Ascending aorta (tissue), 2 donors: ENCODE measurements around the gene PMM2. TPM values are rescaled to one million over a fixed set of nuclear protein-coding genes. Genes with fewer than 3 reads are reported as not detected.

Experiments used
- DNase-seq, 2 donors: peaks; one replicate each; pipeline ENCODE4 v3.0.0-alpha.2; 2019; ENCODE audit warnings: low spot score in 2 of 2
- H3K27ac ChIP-seq, 2 donors: fragments of 200-600 bp; sonication (generic); one replicate each; pipeline ENCODE4 v1.5.1; 2016 to 2017; ENCODE audit warnings: mild to moderate bottlenecking in 1 of 2
- H3K27me3 ChIP-seq: fragments of 200-600 bp; sonication (generic); one replicate; pipeline ENCODE4 v1.5.1; 2017
- H3K36me3 ChIP-seq, 2 donors: fragments of 200-600 bp; sonication (generic); one replicate each; pipeline ENCODE4 v1.5.1; 2016
- H3K4me1 ChIP-seq, 2 donors: fragments of 200-600 bp; sonication (generic); one replicate each; pipeline ENCODE4 v1.5.1; 2016 to 2017; ENCODE audit warnings: mild to moderate bottlenecking in 1 of 2
- H3K4me3 ChIP-seq, 2 donors: fragments of 200-600 bp; sonication (generic); one replicate each; pipeline ENCODE4 v1.5.1; 2016 to 2017; ENCODE audit warnings: mild to moderate bottlenecking in 1 of 2
- H3K9me3 ChIP-seq, 2 donors: fragments of 200-600 bp; sonication (generic); one replicate each; pipeline ENCODE4 v1.5.1; 2016
- intact Hi-C: fragments of 100-400 bp; cut with DNase I; formaldehyde crosslinking; loops from one replicate; pipeline ENCODE4 v1.15.1; 2023
- total RNA-seq: library from RNA; depleted of rRNA; stranded (reverse); fragments of >200 nt; gene quantifications from one replicate; pipeline ENCODE4 v1.1.0, GENCODE V29; 2016
- TF ChIP-seq, protein P1 (sequence below), 3 experiments: fragments of 200-600 bp in 2 of 3; fragments of 450-650 bp in 1 of 3; sonication (generic) in 2 of 3; IDR thresholded peaks; one replicate each; pipeline ENCODE4 v1.5.1; 2016 to 2019; ENCODE audit warnings: antibody characterized with exemption in 3 of 3, mild to moderate bottlenecking in 1 of 3, moderate library complexity in 1 of 3

PMM2 gene
- total RNA-seq, 1 donor from 2014 or later = 17.9 TPM

DNA sequence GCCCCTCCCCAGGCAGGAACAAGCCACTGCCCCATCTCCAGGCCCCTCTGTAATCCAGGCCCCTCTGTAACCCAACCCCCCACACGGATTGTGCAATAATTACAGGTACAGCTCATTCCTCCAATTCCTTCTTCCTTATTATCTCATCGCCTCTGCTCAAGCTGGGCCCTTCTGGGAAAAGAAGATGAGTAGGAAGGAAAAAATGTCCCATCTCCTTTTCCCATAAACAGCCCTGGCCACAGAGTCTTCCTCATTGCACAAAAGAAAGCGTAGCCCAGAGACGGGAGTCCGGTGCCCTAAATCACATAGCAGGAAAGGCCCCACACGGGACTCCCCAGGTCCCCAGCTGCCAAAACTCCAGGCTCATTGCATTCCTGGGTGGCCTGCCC is 80.9 kb downstream of the PMM2 start:
- no peak for DNase-seq
- no peaks in the 10 kb centered on the region for H3K9me3 ChIP-seq
- no peaks in the 10 kb centered on the region for H3K4me1 ChIP-seq
- TF ChIP-seq, protein P1, sequence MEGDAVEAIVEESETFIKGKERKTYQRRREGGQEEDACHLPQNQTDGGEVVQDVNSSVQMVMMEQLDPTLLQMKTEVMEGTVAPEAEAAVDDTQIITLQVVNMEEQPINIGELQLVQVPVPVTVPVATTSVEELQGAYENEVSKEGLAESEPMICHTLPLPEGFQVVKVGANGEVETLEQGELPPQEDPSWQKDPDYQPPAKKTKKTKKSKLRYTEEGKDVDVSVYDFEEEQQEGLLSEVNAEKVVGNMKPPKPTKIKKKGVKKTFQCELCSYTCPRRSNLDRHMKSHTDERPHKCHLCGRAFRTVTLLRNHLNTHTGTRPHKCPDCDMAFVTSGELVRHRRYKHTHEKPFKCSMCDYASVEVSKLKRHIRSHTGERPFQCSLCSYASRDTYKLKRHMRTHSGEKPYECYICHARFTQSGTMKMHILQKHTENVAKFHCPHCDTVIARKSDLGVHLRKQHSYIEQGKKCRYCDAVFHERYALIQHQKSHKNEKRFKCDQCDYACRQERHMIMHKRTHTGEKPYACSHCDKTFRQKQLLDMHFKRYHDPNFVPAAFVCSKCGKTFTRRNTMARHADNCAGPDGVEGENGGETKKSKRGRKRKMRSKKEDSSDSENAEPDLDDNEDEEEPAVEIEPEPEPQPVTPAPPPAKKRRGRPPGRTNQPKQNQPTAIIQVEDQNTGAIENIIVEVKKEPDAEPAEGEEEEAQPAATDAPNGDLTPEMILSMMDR (IDR thresholded peaks at IDR 0.05) = no peak
- no peaks in the 10 kb centered on the region for H3K27me3 ChIP-seq
- no peak overlapping the region for H3K27ac ChIP-seq
- no peaks in the 10 kb centered on the region for H3K36me3 ChIP-seq
- H3K4me3 ChIP-seq = no peak overlapping the region
- intact Hi-C loops = no loop called here

- intact Hi-C loops = loop anchor here (1.0 to 5.0 kb wide), 3 partner anchors 84 to 314 kb away; partner anchors contain the start of genes PMM2 and TMEM186
- Histone ChIP-seq H3K27me3 (no peaks in the 10 kb centered on the region), H3K9me3 (no peaks in the 10 kb centered on the region), H3K27ac (no peak overlapping the region), H3K4me1 (peaks cover 0 to 4% of the 10 kb centered on the region in 2 donors), H3K4me3 (no peak overlapping the region), H3K36me3 (no peaks in the 10 kb centered on the region)
- DNase-seq = no peak
- TF ChIP-seq, protein P1 (IDR thresholded peaks at IDR 0.05) = no peak
These were observed 83.3 kb downstream of the PMM2 start for GRCh38 chr16:8880839-8881510.

- H3K27me3 ChIP-seq = no peaks in the 10 kb centered on the region
- TF ChIP-seq, protein P1 (IDR thresholded peaks at IDR 0.05) = no peak
- intact Hi-C loops = loop anchor here (5.0 kb wide), 1 partner anchor 85 kb away; the partner anchor contains the start of genes PMM2 and TMEM186
- H3K4me1 ChIP-seq = peaks cover 0 to 7% of the 10 kb centered on the region in 2 donors
- H3K9me3 ChIP-seq = no peaks in the 10 kb centered on the region
- H3K36me3 ChIP-seq = no peaks in the 10 kb centered on the region
- H3K4me3 ChIP-seq = no peak within 1 kb of the TSS
- H3K27ac ChIP-seq = no peak within 1 kb of the TSS
- no peak for DNase-seq
These were observed 84.5 kb downstream of the PMM2 start, which contains the start of gene LITAFD for GRCh38 chr16:8882041-8882617. Gene LITAFD, plus strand, starts transcription at chr16:8882351. Its CDS starts 2,005 bp downstream, at chr16:8884356.

DNA sequence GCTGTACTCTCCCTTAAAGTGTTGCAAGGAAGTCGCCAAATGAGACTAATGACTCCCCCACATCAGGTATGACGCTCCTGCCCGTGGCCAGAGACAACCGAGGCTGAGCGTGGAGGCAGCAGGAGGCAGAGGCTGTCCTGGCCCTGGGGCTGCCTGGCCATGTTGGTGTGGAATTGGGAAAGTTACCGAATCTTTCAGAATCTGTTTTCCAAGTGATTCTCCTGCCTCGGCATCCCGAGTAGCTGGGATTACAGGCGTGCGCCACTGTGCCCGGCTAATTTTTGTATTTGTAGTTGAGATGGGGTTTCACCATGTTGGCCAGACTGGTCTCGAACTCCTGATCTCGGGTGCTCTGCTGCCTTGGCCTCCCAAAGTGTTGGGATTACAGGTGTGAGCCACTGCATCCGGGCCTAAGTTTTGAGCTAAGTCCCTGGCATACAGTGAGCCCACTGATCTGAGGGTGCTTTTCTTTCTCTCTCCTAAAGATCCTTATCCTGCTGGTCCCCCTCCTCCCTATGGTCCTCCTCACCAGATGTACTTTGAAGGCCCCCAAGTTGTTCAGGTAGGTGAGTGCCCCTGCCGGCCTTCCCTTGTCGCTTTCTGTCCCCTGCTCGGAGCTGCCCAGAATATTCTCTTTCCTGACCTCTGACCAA is 85.2 kb downstream of the PMM2 start:
- TF ChIP-seq, protein P1 (IDR thresholded peaks at IDR 0.05) = no peak
- H3K27ac ChIP-seq = no peak overlapping the region
- no peak overlapping the region for H3K4me3 ChIP-seq
- no peaks in the 10 kb centered on the region for H3K36me3 ChIP-seq
- no peak for DNase-seq
- intact Hi-C loops = loop anchor here (5.0 kb wide), 1 partner anchor 86 kb away; the partner anchor contains the start of genes PMM2 and TMEM186
- H3K4me1 ChIP-seq = peaks cover 0 to 7% of the 10 kb centered on the region in 2 donors
- no peaks in the 10 kb centered on the region for H3K9me3 ChIP-seq
- H3K27me3 ChIP-seq = no peaks in the 10 kb centered on the region

GRCh38 chr16:8885674-8886592 is 88.3 kb downstream of the PMM2 start:
- no peak for DNase-seq
- H3K4me3 ChIP-seq = no peak overlapping the region
- no peaks in the 10 kb centered on the region for H3K9me3 ChIP-seq
- no peaks in the 10 kb centered on the region for H3K27me3 ChIP-seq
- intact Hi-C loops = loop anchor here (5.0 kb wide), 1 partner anchor 76 kb away; the partner anchor contains the start of gene USP7
- peaks cover 14 to 16% of the 10 kb centered on the region in 2 donors for H3K36me3 ChIP-seq
- H3K4me1 ChIP-seq = peaks cover 0 to 7% of the 10 kb centered on the region in 2 donors
- TF ChIP-seq, protein P1 (IDR thresholded peaks at IDR 0.05) = no peak
- no peak overlapping the region for H3K27ac ChIP-seq
